A549 (cell line): ENCODE measurements around the gene USP3. TPM values are rescaled to one million over a fixed set of nuclear protein-coding genes. Genes with fewer than 3 reads are reported as not detected.

Experiments used
- ATAC-seq, 2 experiments: fragments of 200-7000 bp in 1 of 2; fragments of >200 bp in 1 of 2; cut with Nextera tagmentation in 1 of 2; cut with Tn5 transposase in 1 of 2; 3 replicates each; pipeline versions ENCODE4 v1.8.0 to v1.9.1; 2018 to 2020; ENCODE audit warnings: mild to moderate bottlenecking in 1 of 2, moderate library complexity in 1 of 2
- CTCF ChIA-PET: fragments of 300-600 bp; sonication (Branson Sonifier 250); formaldehyde crosslinking; extraction: SDS; loops from one replicate; lab custom pipeline; 2021; ENCODE audit warnings: antibody characterized with exemption, inconsistent platforms; lab: Yijun Ruan, JAX
- POLR2A ChIA-PET: fragments of 350-600 bp; formaldehyde crosslinking; extraction: SDS; loops from one replicate; lab custom pipeline; 2021; ENCODE audit warnings: antibody characterized with exemption, inconsistent platforms; lab: Yijun Ruan, JAX
- DNase-seq, 2 experiments: peaks; one replicate each; pipeline versions ENCODE4 v3.0.0 to v3.0.0-alpha.2; 2011 to 2016; ENCODE audit warnings: low read depth in 1 of 2, low spot score in 1 of 2
- FAIRE-seq: peaks from 2 replicates; lab custom pipeline; 2011; peaks lifted over from hg19 to GRCh38; lab: Jason Lieb, UNC
- H3K27ac ChIP-seq, 2 experiments: fragments of >200 bp; sonication (Bioruptor Twin); formaldehyde crosslinking; 3 replicates each; pipeline ENCODE4 v1.5.1; 2016 to 2017
- H3K4me1 ChIP-seq: fragments of >200 bp; sonication (Bioruptor Twin); formaldehyde crosslinking; 3 replicates; pipeline ENCODE4 v1.6.1; 2016
- H3K4me2 ChIP-seq: fragments of >200 bp; sonication (Bioruptor Twin); formaldehyde crosslinking; 3 replicates; pipeline ENCODE4 v1.6.1; 2016
- H3K4me3 ChIP-seq: fragments of >200 bp; sonication (Bioruptor Twin); formaldehyde crosslinking; 3 replicates; pipeline ENCODE4 v1.5.1; 2016
- H3K9me3 ChIP-seq: fragments of >200 bp; sonication (Bioruptor Twin); formaldehyde crosslinking; 3 replicates; pipeline ENCODE4 v1.6.1; 2016
- CBX8 ChIP-seq: fragments of 200-600 bp; sonication (generic); IDR thresholded peaks from 2 replicates; pipeline ENCODE4 v1.6.1; 2016
- CHD2 ChIP-seq: fragments of 150-350 bp; IDR thresholded peaks from 2 replicates; pipeline ENCODE4 v1.6.1; 2014; ENCODE audit warnings: low read length; ENCODE audit not compliant: partially characterized antibody
- CTCF ChIP-seq: fragments of >200 bp; sonication (Bioruptor Twin); formaldehyde crosslinking; IDR thresholded peaks from 3 replicates; pipeline ENCODE4 v1.5.1; 2016
- ELK1 ChIP-seq: fragments of 150-350 bp; IDR thresholded peaks from 2 replicates; pipeline ENCODE4 v1.6.1; 2014; ENCODE audit warnings: low read depth, mild to moderate bottlenecking, low read length
- EP300 ChIP-seq, 2 experiments: fragments of >200 bp; sonication (Bioruptor Twin); formaldehyde crosslinking; IDR thresholded peaks; 2 replicates in 1 of 2; 3 replicates in 1 of 2; pipeline ENCODE4 v1.6.1; 2016 to 2017
- ESRRA ChIP-seq: fragments of 150-350 bp; IDR thresholded peaks from 2 replicates; pipeline ENCODE4 v1.6.1; 2014; ENCODE audit warnings: mild to moderate bottlenecking, low read length, borderline replicate concordance
- FOSB ChIP-seq: fragments of 250-450 bp; sonication (Bioruptor Pico); IDR thresholded peaks from 2 replicates; pipeline ENCODE4 v1.5.0; 2020; ENCODE audit warnings: mild to moderate bottlenecking, moderate library complexity
- FOSL2 ChIP-seq, 2 experiments: fragments of 450-650 bp in 1 of 2; fragments of >200 bp in 1 of 2; sonication (Bioruptor Twin) in 1 of 2; formaldehyde crosslinking; IDR thresholded peaks; 2 replicates each; pipeline versions ENCODE4 v1.5.0 to v1.6.1; 2016 to 2020; ENCODE audit warnings: mild to moderate bottlenecking in 1 of 2, moderate library complexity in 1 of 2
- HDAC2 ChIP-seq: fragments of 200-600 bp; sonication (generic); IDR thresholded peaks from 2 replicates; pipeline ENCODE4 v1.6.1; 2016
- HES2 ChIP-seq: fragments of >200 bp; sonication (Bioruptor Twin); formaldehyde crosslinking; IDR thresholded peaks from 2 replicates; pipeline ENCODE4 v1.6.1; 2016
- HEYL ChIP-seq: fragments of 250-450 bp; sonication (Bioruptor Pico); IDR thresholded peaks from 2 replicates; pipeline ENCODE4 v1.8.0; 2021; ENCODE audit warnings: mild to moderate bottlenecking, moderate library complexity
- HMGXB4 ChIP-seq: fragments of 250-450 bp; sonication (Bioruptor Pico); IDR thresholded peaks from 2 replicates; pipeline ENCODE4 v1.5.0; 2021; ENCODE audit warnings: mild to moderate bottlenecking, moderate library complexity, borderline replicate concordance
- HOXB5 ChIP-seq: fragments of 250-450 bp; sonication (Bioruptor Pico); IDR thresholded peaks from 2 replicates; pipeline ENCODE4 v1.5.0; 2020; ENCODE audit warnings: mild to moderate bottlenecking, moderate library complexity
- KDM1A ChIP-seq: fragments of 200-600 bp; sonication (generic); IDR thresholded peaks from 2 replicates; pipeline ENCODE4 v1.6.1; 2016; ENCODE audit warnings: low read depth, mild to moderate bottlenecking
- MAFK ChIP-seq: fragments of 450-650 bp; IDR thresholded peaks from 2 replicates; pipeline ENCODE4 v1.6.1; 2014; ENCODE audit not compliant: partially characterized antibody
- NFE2L2 ChIP-seq: fragments of 150-350 bp; conservative IDR thresholded peaks from 2 replicates; pipeline ENCODE4 v1.6.1; 2014; ENCODE audit warnings: low read length
- NR3C1 ChIP-seq: fragments of >200 bp; sonication (Bioruptor Twin); formaldehyde crosslinking; IDR thresholded peaks from 3 replicates; pipeline ENCODE4 v1.6.1; 2017
- PBX3 ChIP-seq: IDR thresholded peaks from 2 replicates; pipeline ENCODE4 v1.6.1; 2012
- RAD21 ChIP-seq, 2 experiments: fragments of >200 bp in 1 of 2; sonication (Bioruptor Twin) in 1 of 2; formaldehyde crosslinking in 1 of 2; IDR thresholded peaks in 1 of 2; conservative IDR thresholded peaks in 1 of 2; 2 replicates in 1 of 2; 3 replicates in 1 of 2; pipeline ENCODE4 v1.6.1; 2012 to 2018; ENCODE audit warnings: inconsistent platforms in 1 of 2
- RCOR1 ChIP-seq: fragments of 150-350 bp; IDR thresholded peaks from 2 replicates; pipeline ENCODE4 v1.6.1; 2014; ENCODE audit warnings: antibody characterized with exemption, low read length, low read depth
- RFX5 ChIP-seq: fragments of 450-650 bp; IDR thresholded peaks from 2 replicates; pipeline ENCODE4 v1.7.1; 2014; ENCODE audit warnings: antibody characterized with exemption, mild to moderate bottlenecking, moderate library complexity
- RNF2 ChIP-seq: fragments of 200-600 bp; sonication (generic); IDR thresholded peaks from 2 replicates; pipeline ENCODE4 v1.6.1; 2016; ENCODE audit warnings: low read depth, mild to moderate bottlenecking, antibody characterized with exemption, moderate library complexity, borderline replicate concordance
- SMC3 ChIP-seq: fragments of >200 bp; sonication (Bioruptor Twin); formaldehyde crosslinking; IDR thresholded peaks from 3 replicates; pipeline ENCODE4 v1.6.1; 2018; ENCODE audit warnings: inconsistent platforms
- SREBF2 ChIP-seq: fragments of 450-650 bp; IDR thresholded peaks from 2 replicates; pipeline ENCODE4 v1.6.1; 2014; ENCODE audit warnings: mild to moderate bottlenecking, moderate library complexity
- TFCP2L1 ChIP-seq: fragments of 250-450 bp; sonication (Bioruptor Pico); IDR thresholded peaks from 2 replicates; pipeline ENCODE4 v1.5.0; 2021; ENCODE audit warnings: mild to moderate bottlenecking
- TP53 ChIP-seq: fragments of 250-450 bp; sonication (Bioruptor Pico); IDR thresholded peaks from 2 replicates; pipeline ENCODE4 v1.5.0; 2021; ENCODE audit warnings: mild to moderate bottlenecking, moderate library complexity
- USF2 ChIP-seq: fragments of 450-650 bp; IDR thresholded peaks from 2 replicates; pipeline ENCODE4 v1.6.1; 2014; ENCODE audit warnings: antibody characterized with exemption
- WGBS: methylation state at CpG from one replicate; pipeline ENCODE4 v1.1.6; 2017; ENCODE audit errors: missing lambda C conversion rate; 5-methylcytosine and 5-hydroxymethylcytosine counted together
- polyA plus RNA-seq, 4 experiments: library from polyadenylated mRNA; depleted of rRNA in 3 of 4; stranded (reverse); fragments of >200 nt; fragmentation: RNase III in 1 of 4; extraction: RNeasy Plus Mini Kit Qiagen cat#74134 plus additional on column Dnase treatment in 1 of 4; gene quantifications; 2 replicates in 3 of 4; 3 replicates in 1 of 4; pipeline ENCODE4 v1.2.3, GENCODE V29; 2011 to 2017

USP3 gene
- polyA plus RNA-seq, 2 of the 4 experiments (the other 2 are of a cell fraction): 41.8 to 99.1 TPM

- ChIA-PET CTCF (interaction anchor here (0.6 to 8.6 kb wide), 73 partner anchors 12 to 553 kb away, joined by 3 to 166 read pairs (median 4); partner anchors contain the start of genes CIAO2A, DAPK2, FBXL22 and PPIB), POLR2A (interaction anchor here (0.5 kb wide), 1 partner anchor 498 kb away, joined by 3 read pairs; no protein-coding TSS in a partner anchor)
- no peaks in the 10 kb centered on the region for H3K9me3 ChIP-seq
- no peak overlapping the region for H3K4me3 ChIP-seq
- H3K4me2 ChIP-seq: no peak overlapping the region
- ATAC-seq (no peak), DNase-seq (no peak), FAIRE-seq (no peak)
- 0 out of 6 replicates have a peak overlapping the region, but pooled peaks of 1 of the 2 experiments have one; percentile 13 for H3K27ac ChIP-seq
- WGBS: 68% methylated on average over 6 of the region's 6 CpGs
- peaks cover 17% of the 10 kb centered on the region for H3K4me1 ChIP-seq
- TF ChIP-seq PBX3: no peak
- TF ChIP-seq KDM1A: no peak
- no peak for TF ChIP-seq HES2
- no peak for TF ChIP-seq HEYL (CRISPR knock-in tag)
- TF ChIP-seq ELK1: no peak
- no peak for TF ChIP-seq CHD2
- no peak for TF ChIP-seq CBX8
- TF ChIP-seq HMGXB4: no peak
- TF ChIP-seq NR3C1: no peak
These were observed 105.1 kb downstream of the USP3 start for GRCh38 chr15:63609448-63609847.

GRCh38 chr15:63610209-63610841, 105.9 kb downstream of the USP3 start:
- 2% methylated on average over 6 of the region's 6 CpGs for WGBS
- Histone ChIP-seq H3K4me1 (peaks cover 17% of the 10 kb centered on the region), H3K9me3 (no peaks in the 10 kb centered on the region), H3K4me2 (peak overlapping the region; percentile 26; the same call in 2 of the 3 replicates), H3K27ac (peak overlapping the region; percentile 18 to 21; a peak in 3 of 6 replicates), H3K4me3 (no peak overlapping the region)
- ChIA-PET POLR2A (interaction anchor here (0.5 kb wide), 1 partner anchor 497 kb away, joined by 3 read pairs; no protein-coding TSS in a partner anchor), CTCF (interaction anchor here (0.6 to 8.6 kb wide), 80 partner anchors 13 to 552 kb away, joined by 3 to 166 read pairs (median 4); partner anchors contain the start of genes CIAO2A, DAPK2, FBXL22 and PPIB)
- peak; percentile 92 to 96 for ATAC-seq
- DNase-seq: peak; percentile 85 to 93
- FAIRE-seq: peak; percentile 98
- TF ChIP-seq RAD21 (conservative IDR thresholded peaks at IDR 0.05 in 1 of 2, IDR thresholded peaks at IDR 0.05 in 1 of 2) (peak; percentile 94 to 95), CTCF (peak; percentile 96), NFE2L2 (0 out of 2 replicates have a peak, but pooled peaks have one; percentile 12), RCOR1 (no peak), MAFK (peak; percentile 68), SMC3 (peak; percentile 84)

- ChIA-PET CTCF (interaction anchor here (1.1 to 8.6 kb wide), 25 partner anchors 13 to 543 kb away, joined by 3 to 166 read pairs (median 9); partner anchors contain the start of gene FBXL22), POLR2A (no interaction called here)
- FAIRE-seq: no peak
- TF ChIP-seq KDM1A (no peak), RNF2 (no peak), HOXB5 (no peak), TP53 (CRISPR knock-in tag) (no peak), RFX5 (no peak), HEYL (CRISPR knock-in tag) (no peak), CBX8 (no peak), FOSL2 (IDR thresholded peaks at IDR 0.05) (no peak), FOSL2 (CRISPR knock-in tag; IDR thresholded peaks at IDR 0.05) (no peak), HDAC2 (no peak), SREBF2 (no peak), FOSB (CRISPR knock-in tag) (no peak), EP300 (IDR thresholded peaks at IDR 0.05) (no peak), USF2 (no peak), ESRRA (no peak), TFCP2L1 (no peak)
- no peak overlapping the region for H3K4me3 ChIP-seq
- no peaks in the 10 kb centered on the region for H3K9me3 ChIP-seq
- 64% methylated on average over 3 of the region's 3 CpGs for WGBS
- peak overlapping the region in 1 of 2 experiments; percentile 21; a peak in 2 of 6 replicates for H3K27ac ChIP-seq
- peak; percentile 7 to 11; a peak in 2 of 6 replicates for ATAC-seq
- H3K4me2 ChIP-seq: no peak overlapping the region; the same call in 2 of the 3 replicates
- H3K4me1 ChIP-seq: peaks cover 22% of the 10 kb centered on the region
- DNase-seq: no peak
These were observed 106.8 kb downstream of the USP3 start for GRCh38 chr15:63611177-63611576.
